B cell (primary cell): Measurements from ENCODE around the gene PFN3. TPM values are rescaled to one million over a fixed set of nuclear protein-coding genes. Genes with fewer than 3 reads are reported as not detected.

Source experiments
- ATAC-seq: fragments of 200-7000 bp; cut with Tn5 transposase; one replicate; pipeline ENCODE4 v1.10.0; 2021; ENCODE audit warnings: low read depth, mild to moderate bottlenecking, moderate number of reproducible peaks, moderate library complexity
- CTCF ChIA-PET: fragments of 350-600 bp; sonication (Branson Sonifier 250); formaldehyde crosslinking; loops from one replicate; lab custom pipeline; 2021; ENCODE audit warnings: antibody characterized with exemption, inconsistent platforms; lab: Charles Lee
- POLR2A ChIA-PET: fragments of 350-600 bp; sonication (Branson Sonifier 250); formaldehyde crosslinking; loops from one replicate; lab custom pipeline; 2021; ENCODE audit warnings: antibody characterized with exemption; lab: Charles Lee
- DNase-seq: peaks from one replicate; pipeline ENCODE4 v3.0.0; 2013
- H2AFZ ChIP-seq: 2 replicates; pipeline ENCODE4 v1.6.1; 2012; ENCODE audit warnings: mild to moderate bottlenecking, low read depth, low read length; ENCODE audit not compliant: insufficient read depth, poor library complexity, severe bottlenecking
- H3K27ac ChIP-seq, 2 donors: 1 replicate in 1 of 2; 2 replicates in 1 of 2; pipeline ENCODE4 v1.5.1; 2012 to 2013; ENCODE audit warnings: low read length in 2 of 2, mild to moderate bottlenecking in 2 of 2, moderate library complexity in 1 of 2
- H3K27me3 ChIP-seq, 4 experiments: fragments of 200-600 bp in 1 of 4; sonication (generic) in 1 of 4; replicated peaks in 1 of 4; 1 replicate in 2 of 4; 2 replicates in 2 of 4; pipeline versions ENCODE4 v1.6.1 to v1.7.0; 2013 to 2016; ENCODE audit warnings: low read length in 3 of 4, mild to moderate bottlenecking in 2 of 4, mixed read lengths in 1 of 4, moderate library complexity in 1 of 4; ENCODE audit not compliant: insufficient read depth in 4 of 4, control insufficient read depth in 3 of 4; ENCODE audit errors: control extremely low read depth in 1 of 4
- H3K36me3 ChIP-seq, 2 experiments: replicated peaks in 1 of 2; 1 replicate in 1 of 2; 2 replicates in 1 of 2; pipeline versions ENCODE4 v1.6.1 to v1.7.1; 2013; ENCODE audit warnings: low read length in 1 of 2; ENCODE audit not compliant: insufficient read depth in 2 of 2, control insufficient read depth in 1 of 2; ENCODE audit errors: control extremely low read depth in 1 of 2, extremely low read depth in 1 of 2
- H3K4me1 ChIP-seq, 2 donors: fragments of 200-600 bp in 1 of 2; sonication (generic) in 1 of 2; 1 replicate in 1 of 2; 2 replicates in 1 of 2; pipeline versions ENCODE4 v1.5.1 to v1.6.1; 2013 to 2017; ENCODE audit warnings: low read length in 2 of 2; ENCODE audit not compliant: control insufficient read depth in 2 of 2, insufficient read depth in 2 of 2
- H3K4me2 ChIP-seq: replicated peaks from 2 replicates; pipeline ENCODE3; 2012; ENCODE audit warnings: mild to moderate bottlenecking, low read depth, low read length; ENCODE audit not compliant: poor library complexity, severe bottlenecking
- H3K4me3 ChIP-seq, 5 experiments: fragments of 200-600 bp in 1 of 5; sonication (generic) in 1 of 5; 1 replicate in 3 of 5; 2 replicates in 2 of 5; pipeline versions ENCODE4 v1.5.1 to v1.7.0; 2011 to 2016; ENCODE audit warnings: low read length in 4 of 5, mild to moderate bottlenecking in 4 of 5, low read depth in 2 of 5, control low read depth in 1 of 5, moderate library complexity in 1 of 5; ENCODE audit not compliant: insufficient read depth in 1 of 5; ENCODE audit errors: control extremely low read depth in 1 of 5, extremely low read depth in 1 of 5
- H3K79me2 ChIP-seq: fragments of 200-600 bp; sonication (generic); one replicate; pipeline ENCODE4 v1.6.0; 2016; ENCODE audit warnings: low read length; ENCODE audit not compliant: control insufficient read depth, insufficient read depth
- H3K9ac ChIP-seq: fragments of 200-600 bp; sonication (generic); 2 replicates; pipeline ENCODE4 v1.6.1; 2017; ENCODE audit warnings: mild to moderate bottlenecking, low read length, moderate library complexity
- H3K9me3 ChIP-seq, 3 donors: one replicate each; pipeline versions ENCODE4 v1.6.1 to v1.7.1; 2013; ENCODE audit warnings: low read length in 2 of 3; ENCODE audit not compliant: control insufficient read depth in 2 of 3, insufficient read depth in 1 of 3; ENCODE audit errors: control extremely low read depth in 1 of 3
- H4K20me1 ChIP-seq: 2 replicates; pipeline ENCODE4 v1.6.0; 2012; ENCODE audit warnings: mild to moderate bottlenecking, low read length; ENCODE audit not compliant: insufficient read depth, control insufficient read depth, poor library complexity, severe bottlenecking
- H3K27ac Mint-ChIP-seq: one replicate; pipeline ENCODE4 v1.8.0; 2021; ENCODE audit warnings: mixed read lengths
- H3K27me3 Mint-ChIP-seq: one replicate; pipeline ENCODE4 v1.8.0; 2021; ENCODE audit warnings: mixed read lengths
- H3K4me1 Mint-ChIP-seq: one replicate; pipeline ENCODE4 v1.8.0; 2021; ENCODE audit warnings: mixed read lengths
- H3K4me3 Mint-ChIP-seq: one replicate; pipeline ENCODE4 v1.8.0; 2021; ENCODE audit warnings: mixed read lengths
- H3K9me3 Mint-ChIP-seq: one replicate; pipeline ENCODE4 v1.8.0; 2022; ENCODE audit warnings: mixed read lengths; ENCODE audit not compliant: insufficient read depth
- EZH2 ChIP-seq: IDR thresholded peaks from 2 replicates; pipeline ENCODE4 v1.6.1; 2012; ENCODE audit warnings: borderline replicate concordance, low read depth, mild to moderate bottlenecking, moderate library complexity, low read length; ENCODE audit not compliant: insufficient read depth, poor library complexity, severe bottlenecking
- WGBS: methylation state at CpG from one replicate; pipeline ENCODE4 v1.1.5; 2013; ENCODE audit warnings: missing lambda C conversion rate; ENCODE audit not compliant: insufficient coverage; 5-methylcytosine and 5-hydroxymethylcytosine counted together
- intact Hi-C: fragments of 100-400 bp; cut with micrococcal nuclease; formaldehyde crosslinking; loops from one replicate; pipeline ENCODE4 v1.10.0; 2022
- polyA plus RNA-seq: library from polyadenylated mRNA; depleted of rRNA; stranded (reverse); fragments of >200 nt; gene quantifications from 2 replicates; pipeline ENCODE4 v1.2.3, GENCODE V29; 2012
- total RNA-seq, 2 donors: library from RNA; stranded (reverse); fragments of 120-200 nt in 1 of 2; gene quantifications; 1 replicate in 1 of 2; 2 replicates in 1 of 2; pipeline versions ENCODE4 v1.2.3 to v1.2.4, GENCODE V29; 2013 to 2022
- TF ChIP-seq, protein P1 (sequence below): fragments of 200-600 bp; IDR thresholded peaks from one replicate; pipeline ENCODE4 v1.8.0; 2022; ENCODE audit warnings: antibody characterized with exemption, mild to moderate bottlenecking

The PFN3 gene
- total and polyA plus RNA-seq, 2 donors (not counting 1 experiment from before 2014, with no cell fraction given), result not detected

DNA sequence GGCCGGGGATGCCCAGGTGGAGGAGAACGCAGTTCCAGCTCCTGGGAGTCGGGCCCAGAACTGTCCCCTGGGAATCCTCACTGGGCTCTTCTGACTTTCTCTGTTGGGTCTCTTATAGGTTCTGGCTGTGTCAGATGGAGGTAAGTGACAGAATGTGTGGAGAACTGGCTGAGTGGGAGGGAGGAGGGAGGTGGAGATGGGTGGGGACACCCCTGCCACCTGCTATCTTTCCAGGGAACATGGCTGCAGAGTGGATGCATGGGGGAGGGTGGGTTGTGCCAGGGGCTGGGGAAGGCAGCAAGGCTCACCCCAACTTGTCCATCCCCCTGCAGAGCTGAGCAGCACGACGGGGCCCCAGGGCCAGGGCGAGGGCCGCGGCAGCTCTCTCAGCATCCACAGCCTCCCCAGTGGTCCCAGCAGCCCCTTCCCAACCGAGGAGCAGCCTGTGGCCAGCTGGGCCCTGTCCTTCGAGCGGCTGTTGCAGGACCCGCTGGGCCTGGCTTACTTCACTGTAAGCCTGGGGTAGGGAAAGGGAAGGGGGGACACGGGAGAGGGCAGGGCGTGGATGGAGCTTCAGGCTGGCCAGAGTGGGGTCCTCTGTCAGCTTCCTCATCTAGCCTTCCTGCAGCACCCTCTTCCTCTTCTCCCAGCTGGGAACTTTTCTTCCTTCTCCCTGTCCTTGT lies 34.5 kb downstream of the PFN3 start:
- Histone ChIP-seq H4K20me1 (peaks cover 96% of the 10 kb centered on the region), H3K9me3 (no peaks in the 10 kb centered on the region), H3K4me1 (peaks cover 41 to 56% of the 10 kb centered on the region in 2 donors), H2AFZ (no peak overlapping the region), H3K4me2 (no peak overlapping the region), H3K27me3 (no peaks in the 10 kb centered on the region), H3K4me3 (no peak overlapping the region), H3K27ac (no peak overlapping the region), H3K9ac (no peak overlapping the region), H3K79me2 (peaks cover 55% of the 10 kb centered on the region), H3K36me3 (peaks cover 0 to 49% of the 10 kb centered on the region in 2 experiments)
- Mint-ChIP-seq H3K4me1 (peaks cover 55% of the 10 kb centered on the region), H3K27ac (no peak overlapping the region), H3K27me3 (no peaks in the 10 kb centered on the region), H3K4me3 (no peak overlapping the region), H3K9me3 (no peaks in the 10 kb centered on the region)
- ChIA-PET POLR2A (no interaction called here), CTCF (interaction anchor here (1.2 to 3.3 kb wide), 3 partner anchors 25 to 56 kb away, joined by 3 to 9 read pairs (median 5); no protein-coding TSS in a partner anchor)
- DNase-seq, result no peak
- intact Hi-C loops, result no loop called here
- WGBS, result 97% methylated on average over 9 of the region's 14 CpGs
- ATAC-seq, result no peak
- no peak for TF ChIP-seq EZH2
- TF ChIP-seq, protein P1, sequence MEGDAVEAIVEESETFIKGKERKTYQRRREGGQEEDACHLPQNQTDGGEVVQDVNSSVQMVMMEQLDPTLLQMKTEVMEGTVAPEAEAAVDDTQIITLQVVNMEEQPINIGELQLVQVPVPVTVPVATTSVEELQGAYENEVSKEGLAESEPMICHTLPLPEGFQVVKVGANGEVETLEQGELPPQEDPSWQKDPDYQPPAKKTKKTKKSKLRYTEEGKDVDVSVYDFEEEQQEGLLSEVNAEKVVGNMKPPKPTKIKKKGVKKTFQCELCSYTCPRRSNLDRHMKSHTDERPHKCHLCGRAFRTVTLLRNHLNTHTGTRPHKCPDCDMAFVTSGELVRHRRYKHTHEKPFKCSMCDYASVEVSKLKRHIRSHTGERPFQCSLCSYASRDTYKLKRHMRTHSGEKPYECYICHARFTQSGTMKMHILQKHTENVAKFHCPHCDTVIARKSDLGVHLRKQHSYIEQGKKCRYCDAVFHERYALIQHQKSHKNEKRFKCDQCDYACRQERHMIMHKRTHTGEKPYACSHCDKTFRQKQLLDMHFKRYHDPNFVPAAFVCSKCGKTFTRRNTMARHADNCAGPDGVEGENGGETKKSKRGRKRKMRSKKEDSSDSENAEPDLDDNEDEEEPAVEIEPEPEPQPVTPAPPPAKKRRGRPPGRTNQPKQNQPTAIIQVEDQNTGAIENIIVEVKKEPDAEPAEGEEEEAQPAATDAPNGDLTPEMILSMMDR, result no peak
